ENCODE results near the gene AIFM1.

- TF ChIP-seq CTCF (IDR thresholded peaks at IDR 0.05) (no peak), EZH2 (IDR thresholded peaks at IDR 0.05) (no peak), EZH2phosphoT487 (IDR thresholded peaks at IDR 0.05) (no peak)
Measured at GRCh38 chrX:130097507-130098209, 68.0 kb downstream of the AIFM1 start.
